ENCODE measurements around the gene FHL2. TPM values are rescaled to one million over a fixed set of nuclear protein-coding genes. Genes with fewer than 3 reads are reported as not detected.

FHL2 gene
- total RNA-seq, 2 experiments from 2014 or later, result 3.4 to 4.1 TPM

- peaks cover 18% of the 10 kb centered on the region for H3K4me1 Mint-ChIP-seq
- peak overlapping the region; percentile 1 for H3K27ac Mint-ChIP-seq
- CTCF ChIA-PET, result interaction anchor here (1.0 kb wide), 1 partner anchor 160 kb away, joined by 4 read pairs; no protein-coding TSS in a partner anchor
- DNase-seq (no peak), ATAC-seq (peak; percentile 67)
- H3K27me3 Mint-ChIP-seq, result no peaks in the 10 kb centered on the region
- no peak overlapping the region for H3K4me3 Mint-ChIP-seq
- H3K36me3 Mint-ChIP-seq, result peaks cover 30% of the 10 kb centered on the region
- no peaks in the 10 kb centered on the region for H3K9me3 Mint-ChIP-seq (ENCODE audit: low read depth)
These were observed 37.6 kb downstream of the FHL2 start for GRCh38 chr2:105361102-105361889.

GRCh38 chr2:105358593-105358992 lies 40.3 kb downstream of the FHL2 start:
- H3K27ac Mint-ChIP-seq, result no peak overlapping the region
- CTCF ChIA-PET, result no interaction called here
- no peaks in the 10 kb centered on the region for H3K9me3 Mint-ChIP-seq (ENCODE audit: low read depth)
- H3K36me3 Mint-ChIP-seq, result peaks cover 44% of the 10 kb centered on the region
- DNase-seq (no peak), ATAC-seq (no peak)
- H3K4me3 Mint-ChIP-seq, result no peak overlapping the region
- H3K4me1 Mint-ChIP-seq, result peaks cover 15% of the 10 kb centered on the region
- H3K27me3 Mint-ChIP-seq, result no peaks in the 10 kb centered on the region

GRCh38 chr2:105357122-105357521 lies 41.7 kb downstream of the FHL2 start:
- CTCF ChIA-PET, result interaction anchor here (1.0 to 1.3 kb wide), 3 partner anchors 9 to 12 kb away, joined by 3 to 5 read pairs (median 4); no protein-coding TSS in a partner anchor
- ATAC-seq (no peak), DNase-seq (no peak)
- Mint-ChIP-seq H3K27ac (no peak overlapping the region), H3K36me3 (peaks cover 50% of the 10 kb centered on the region), H3K27me3 (no peaks in the 10 kb centered on the region), H3K9me3 (ENCODE audit: low read depth) (no peaks in the 10 kb centered on the region), H3K4me3 (no peak overlapping the region), H3K4me1 (peaks cover 12% of the 10 kb centered on the region)

GRCh38 chr2:105344704-105345345 lies 54.0 kb downstream of the FHL2 start:
- Mint-ChIP-seq H3K36me3 (peaks cover 46% of the 10 kb centered on the region), H3K27me3 (no peaks in the 10 kb centered on the region), H3K9me3 (ENCODE audit: low read depth) (no peaks in the 10 kb centered on the region), H3K27ac (no peak overlapping the region), H3K4me1 (peaks cover 5% of the 10 kb centered on the region), H3K4me3 (no peak overlapping the region)
- ATAC-seq (no peak), DNase-seq (no peak)
- CTCF ChIA-PET, result interaction anchor here (0.6 to 1.8 kb wide), 11 partner anchors 9 to 202 kb away, joined by 3 to 8 read pairs (median 3); no protein-coding TSS in a partner anchor

GRCh38 chr2:105339414-105339813 lies 59.4 kb downstream of the FHL2 start:
- ATAC-seq (no peak), DNase-seq (no peak)
- Mint-ChIP-seq H3K4me3 (peak overlapping the region; percentile 9), H3K27ac (no peak overlapping the region), H3K4me1 (peaks cover 48% of the 10 kb centered on the region), H3K36me3 (peaks cover 25% of the 10 kb centered on the region), H3K27me3 (no peaks in the 10 kb centered on the region), H3K9me3 (ENCODE audit: low read depth) (no peaks in the 10 kb centered on the region)
- CTCF ChIA-PET, result interaction anchor here (1.3 to 1.7 kb wide), 4 partner anchors 10 to 51 kb away, joined by 3 to 5 read pairs (median 3); no protein-coding TSS in a partner anchor

- Mint-ChIP-seq H3K27ac (peak overlapping the region; percentile 100), H3K9me3 (ENCODE audit: low read depth) (no peaks in the 10 kb centered on the region), H3K4me3 (peak overlapping the region; percentile 92), H3K4me1 (peaks cover 48% of the 10 kb centered on the region), H3K36me3 (peaks cover 18% of the 10 kb centered on the region), H3K27me3 (no peaks in the 10 kb centered on the region)
- DNase-seq (no peak), ATAC-seq (peak; percentile 13)
- CTCF ChIA-PET, result interaction anchor here (1.2 to 1.3 kb wide), 2 partner anchors 23 to 183 kb away, joined by 3 to 5 read pairs; no protein-coding TSS in a partner anchor
These were observed 60.8 kb downstream of the FHL2 start for GRCh38 chr2:105338020-105338385.

GRCh38 chr2:105337122-105338019 lies 61.5 kb downstream of the FHL2 start, which contains the start of gene C2orf49:
Gene C2orf49, plus strand, starts transcription at chr2:105337540. Its CDS starts 48 bp downstream, at chr2:105337588.
- Mint-ChIP-seq H3K4me1 (peaks cover 48% of the 10 kb centered on the region), H3K27ac (peak within 1 kb of the TSS; percentile 100), H3K4me3 (peak within 1 kb of the TSS; percentile 92), H3K27me3 (no peaks in the 10 kb centered on the region), H3K9me3 (ENCODE audit: low read depth) (no peaks in the 10 kb centered on the region), H3K36me3 (peaks cover 15% of the 10 kb centered on the region)
- ATAC-seq (peak; percentile 92), DNase-seq (peak; percentile 92)
- CTCF ChIA-PET, result interaction anchor here (1.2 to 1.3 kb wide), 2 partner anchors 22 to 184 kb away, joined by 3 to 5 read pairs; no protein-coding TSS in a partner anchor

GRCh38 chr2:105336786-105337121 lies 62.1 kb downstream of the FHL2 start:
- H3K4me3 Mint-ChIP-seq, result peak overlapping the region; percentile 92
- peaks cover 48% of the 10 kb centered on the region for H3K4me1 Mint-ChIP-seq
- CTCF ChIA-PET, result no interaction called here
- ATAC-seq (no peak), DNase-seq (no peak)
- H3K27ac Mint-ChIP-seq, result peak overlapping the region; percentile 100
- H3K27me3 Mint-ChIP-seq, result no peaks in the 10 kb centered on the region
- H3K9me3 Mint-ChIP-seq (ENCODE audit: low read depth), result no peaks in the 10 kb centered on the region
- peaks cover 15% of the 10 kb centered on the region for H3K36me3 Mint-ChIP-seq

GRCh38 chr2:105335469-105335868 lies 63.4 kb downstream of the FHL2 start:
- H3K36me3 Mint-ChIP-seq, result peaks cover 5% of the 10 kb centered on the region
- no peak overlapping the region for H3K4me3 Mint-ChIP-seq
- H3K4me1 Mint-ChIP-seq, result peaks cover 54% of the 10 kb centered on the region
- no peaks in the 10 kb centered on the region for H3K27me3 Mint-ChIP-seq
- peak overlapping the region; percentile 32 for H3K27ac Mint-ChIP-seq
- no peak for ATAC-seq
- DNase-seq, result no peak
- CTCF ChIA-PET, result interaction anchor here (1.0 to 1.4 kb wide), 3 partner anchors 9 to 179 kb away, joined by 3 to 5 read pairs (median 3); no protein-coding TSS in a partner anchor
- H3K9me3 Mint-ChIP-seq (ENCODE audit: low read depth), result no peaks in the 10 kb centered on the region

- no peak overlapping the region for H3K4me3 Mint-ChIP-seq
- H3K9me3 Mint-ChIP-seq (ENCODE audit: low read depth), result no peaks in the 10 kb centered on the region
- CTCF ChIA-PET, result no interaction called here
- no peaks in the 10 kb centered on the region for H3K27me3 Mint-ChIP-seq
- peaks cover 51% of the 10 kb centered on the region for H3K4me1 Mint-ChIP-seq
- no peak for DNase-seq
- no peak for ATAC-seq
- H3K27ac Mint-ChIP-seq, result no peak overlapping the region
- no peaks in the 10 kb centered on the region for H3K36me3 Mint-ChIP-seq
These were observed 64.6 kb downstream of the FHL2 start for GRCh38 chr2:105334211-105334610.

- Mint-ChIP-seq H3K36me3 (peaks cover 3% of the 10 kb centered on the region), H3K9me3 (ENCODE audit: low read depth) (no peaks in the 10 kb centered on the region), H3K4me1 (peaks cover 43% of the 10 kb centered on the region), H3K27ac (peak overlapping the region; percentile 88), H3K27me3 (no peaks in the 10 kb centered on the region), H3K4me3 (peak overlapping the region; percentile 80)
- DNase-seq (no peak), ATAC-seq (no peak)
- CTCF ChIA-PET, result interaction anchor here (1.0 to 1.1 kb wide), 2 partner anchors 11 to 29 kb away, joined by 5 to 6 read pairs; no protein-coding TSS in a partner anchor
These were observed 68.0 kb downstream of the FHL2 start for GRCh38 chr2:105330681-105331375.

Measured in activated CD8-positive, alpha-beta memory T cell treated with anti-CD3 and anti-CD28 coated beads, Interleukin-2, amount 10 ng/mL, durations not matched to agents 7 days and 5 days (primary cell).